Nephron progenitor cell (in vitro differentiated cells): ENCODE data around the gene RPL35.

Experiments
- DNase-seq: peaks from one replicate; pipeline ENCODE4 v3.0.0; 2021
- H3K27ac Mint-ChIP-seq: 2 replicates; pipeline ENCODE4 v1.8.0; 2021; ENCODE audit warnings: mild to moderate bottlenecking, moderate library complexity, mixed read lengths
- H3K27me3 Mint-ChIP-seq: 2 replicates; pipeline ENCODE4 v1.8.0; 2021; ENCODE audit warnings: mild to moderate bottlenecking, low read depth, mixed read lengths; ENCODE audit not compliant: poor library complexity
- H3K36me3 Mint-ChIP-seq: 2 replicates; pipeline ENCODE4 v1.8.0; 2021; ENCODE audit warnings: low read depth, mixed read lengths
- H3K4me1 Mint-ChIP-seq: 2 replicates; pipeline ENCODE4 v1.8.0; 2021; ENCODE audit warnings: mixed read lengths
- H3K4me3 Mint-ChIP-seq: 2 replicates; pipeline ENCODE4 v1.8.0; 2021; ENCODE audit warnings: mild to moderate bottlenecking, moderate library complexity, mixed read lengths
- H3K9me3 Mint-ChIP-seq: 2 replicates; pipeline ENCODE4 v1.8.0; 2021; ENCODE audit warnings: mild to moderate bottlenecking, moderate library complexity, mixed read lengths
- CTCF ChIP-seq: fragments of 200-600 bp; sonication (generic); IDR thresholded peaks from 2 replicates; pipeline ENCODE4 v1.5.0; 2021; ENCODE audit warnings: antibody characterized with exemption

RPL35 gene

DNA sequence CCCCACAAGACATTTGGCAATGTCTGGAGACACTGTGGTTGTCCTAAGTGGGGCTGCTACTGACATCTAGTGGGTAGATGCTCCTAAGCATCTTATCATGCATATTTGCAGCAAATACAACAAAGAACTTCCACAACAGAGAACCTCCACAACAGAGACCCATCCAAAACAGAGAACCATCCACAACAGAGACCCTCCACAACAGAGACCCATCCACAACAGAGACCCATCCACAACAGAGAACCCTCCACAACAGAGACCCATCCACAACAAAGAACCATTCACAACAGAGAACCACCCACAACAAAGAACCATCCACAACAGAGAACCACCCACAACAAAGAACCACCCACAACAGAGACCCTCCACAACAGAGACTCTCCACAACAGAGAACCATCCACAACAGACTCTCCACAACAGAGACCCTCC lies 33.0 kb upstream of the RPL35 start:
- no peak for DNase-seq
- Mint-ChIP-seq H3K9me3 (no peaks in the 10 kb centered on the region), H3K4me1 (peaks cover under 1% of the 10 kb centered on the region), H3K36me3 (peaks cover 44% of the 10 kb centered on the region), H3K27me3 (no peaks in the 10 kb centered on the region), H3K4me3 (no peak overlapping the region), H3K27ac (peak overlapping the region; percentile 27)
- peak; percentile 29 for TF ChIP-seq CTCF

DNA sequence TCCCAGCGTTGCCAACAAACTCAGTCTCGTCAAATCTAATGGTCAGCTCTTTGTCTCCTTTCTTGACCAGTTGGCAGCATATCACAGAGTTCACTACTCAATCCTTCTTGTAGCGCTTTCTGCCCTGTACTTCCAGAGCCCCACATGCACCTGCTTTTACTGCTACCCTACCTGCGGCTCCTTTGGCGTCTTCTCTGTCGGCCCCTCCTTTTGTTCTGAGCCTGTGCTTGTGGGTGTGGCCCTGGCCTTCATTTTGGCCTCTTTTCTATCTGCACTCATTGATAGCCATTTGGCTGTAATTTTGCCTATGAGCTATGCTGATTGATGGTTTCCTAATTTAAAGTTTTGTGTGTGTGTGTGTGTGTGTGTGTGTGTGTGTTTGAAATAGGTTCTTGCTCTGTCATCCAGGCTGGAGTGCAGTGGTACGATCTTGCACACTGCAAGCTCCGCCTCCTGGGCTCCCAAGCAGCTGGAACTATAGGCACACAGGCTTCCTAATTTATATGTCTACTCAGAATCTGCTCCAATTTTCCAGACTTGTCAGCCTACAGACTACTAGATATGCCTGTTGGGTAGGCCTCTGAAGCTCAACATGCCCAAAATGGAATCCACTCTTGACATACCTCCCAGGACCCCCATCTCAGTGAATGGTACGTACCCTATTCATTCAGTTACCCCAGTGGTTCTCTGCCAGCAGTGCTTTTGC lies 32.4 kb upstream of the RPL35 start:
- DNase-seq, result no peak
- no peak for TF ChIP-seq CTCF
- peaks cover 4% of the 10 kb centered on the region for H3K4me1 Mint-ChIP-seq
- no peak overlapping the region for H3K4me3 Mint-ChIP-seq
- H3K36me3 Mint-ChIP-seq, result peaks cover 45% of the 10 kb centered on the region
- no peaks in the 10 kb centered on the region for H3K9me3 Mint-ChIP-seq
- peak overlapping the region; percentile 77 for H3K27ac Mint-ChIP-seq
- no peaks in the 10 kb centered on the region for H3K27me3 Mint-ChIP-seq

- Mint-ChIP-seq H3K9me3 (no peaks in the 10 kb centered on the region), H3K27ac (no peak overlapping the region), H3K4me1 (peaks cover 4% of the 10 kb centered on the region), H3K4me3 (no peak overlapping the region), H3K36me3 (peaks cover 21% of the 10 kb centered on the region), H3K27me3 (no peaks in the 10 kb centered on the region)
- DNase-seq, result no peak
- no peak for TF ChIP-seq CTCF
Observed at GRCh38 chr9:124890179-124890578, 28.4 kb upstream of the RPL35 start.

- Mint-ChIP-seq H3K4me3 (no peak overlapping the region), H3K27me3 (no peaks in the 10 kb centered on the region), H3K36me3 (peaks cover 27% of the 10 kb centered on the region)
Observed at GRCh38 chr9:124889006-124889405, 27.2 kb upstream of the RPL35 start.

GRCh38 chr9:124887832-124888231 lies 26.1 kb upstream of the RPL35 start:
- no peak overlapping the region for H3K27ac Mint-ChIP-seq
- H3K27me3 Mint-ChIP-seq, result no peaks in the 10 kb centered on the region
- DNase-seq, result no peak
- H3K4me3 Mint-ChIP-seq, result no peak overlapping the region
- no peak for TF ChIP-seq CTCF
- no peaks in the 10 kb centered on the region for H3K9me3 Mint-ChIP-seq
- peaks cover 7% of the 10 kb centered on the region for H3K4me1 Mint-ChIP-seq
- peaks cover 24% of the 10 kb centered on the region for H3K36me3 Mint-ChIP-seq

More at GRCh38 chr9:124889006-124889405, 27.2 kb upstream of the RPL35 start:
- Mint-ChIP-seq H3K9me3 (no peaks in the 10 kb centered on the region), H3K4me1 (peaks cover 4% of the 10 kb centered on the region), H3K27ac (no peak overlapping the region)
- TF ChIP-seq CTCF, result no peak
- DNase-seq, result no peak

GRCh38 chr9:124886866-124887492 lies 25.2 kb upstream of the RPL35 start:
- peak overlapping the region; percentile 77 for H3K27ac Mint-ChIP-seq
- H3K4me1 Mint-ChIP-seq, result peaks cover 9% of the 10 kb centered on the region
- TF ChIP-seq CTCF, result no peak
- peaks cover 24% of the 10 kb centered on the region for H3K36me3 Mint-ChIP-seq
- DNase-seq, result no peak
- H3K4me3 Mint-ChIP-seq, result no peak overlapping the region
- no peaks in the 10 kb centered on the region for H3K9me3 Mint-ChIP-seq
- no peaks in the 10 kb centered on the region for H3K27me3 Mint-ChIP-seq
